ENCODE data around the gene RIN3. TPM values are rescaled to one million over a fixed set of nuclear protein-coding genes. Genes with fewer than 3 reads are reported as not detected.

Gene RIN3
- total and polyA plus RNA-seq, 2 of the 4 experiments (the other 2 are of a cell fraction): 2.5 to 11.1 TPM

Other genes starting within 250 kb of the RIN3 start
- gene SLC24A4, start 190.6 kb upstream of the RIN3 start, total RNA-seq (2012; rRNA removed): under 0.01 TPM in 1 of 2 replicates, not detected in the other
- gene SLC24A4, start 190.6 kb upstream of the RIN3 start, polyA plus RNA-seq (2012; rRNA removed): not detected in 2 replicates
- gene LGMN, start 234.8 kb downstream of the RIN3 start, total RNA-seq (2012; rRNA removed): 18.9 and 19.2 TPM in 2 replicates
- gene LGMN, start 234.8 kb downstream of the RIN3 start, polyA plus RNA-seq (2012; rRNA removed): 37.9 and 39.3 TPM in 2 replicates